Ovary (tissue), 9 donors: ENCODE measurements around the gene RABAC1. TPM values are rescaled to one million over a fixed set of nuclear protein-coding genes. Genes with fewer than 3 reads are reported as not detected.

Source experiments
- DNase-seq, 5 donors: peaks; one replicate each; pipeline ENCODE4 v3.0.0-alpha.2; 2019 to 2020
- H3K27ac ChIP-seq, 2 donors: fragments of 200-600 bp; one replicate each; pipeline versions ENCODE4 v1.5.1 to v1.8.0; 2019 to 2022
- H3K27me3 ChIP-seq: fragments of 200-600 bp; one replicate; pipeline ENCODE4 v1.8.0; 2022
- H3K36me3 ChIP-seq: fragments of 200-600 bp; sonication (generic); one replicate; pipeline ENCODE4 v1.5.1; 2019
- H3K4me1 ChIP-seq: one replicate; pipeline ENCODE4 v1.8.1; 2013; ENCODE audit warnings: mild to moderate bottlenecking, moderate library complexity; ENCODE audit not compliant: insufficient read depth
- H3K4me3 ChIP-seq: fragments of 200-600 bp; sonication (generic); one replicate; pipeline ENCODE4 v1.5.1; 2017
- H3K9me3 ChIP-seq, 2 donors: fragments of 200-600 bp in 1 of 2; sonication (generic) in 1 of 2; one replicate each; pipeline versions ENCODE4 v1.5.1 to v1.8.1; 2013 to 2019; ENCODE audit warnings: mild to moderate bottlenecking in 1 of 2, moderate library complexity in 1 of 2
- EP300 ChIP-seq: sonication (generic); formaldehyde crosslinking; IDR thresholded peaks from one replicate; pipeline ENCODE4 v1.6.1; 2017; ENCODE audit warnings: antibody characterized with exemption
- POLR2A ChIP-seq: fragments of 450-650 bp; IDR thresholded peaks from one replicate; pipeline ENCODE4 v1.6.1; 2017; ENCODE audit warnings: antibody characterized with exemption, mild to moderate bottlenecking, moderate library complexity
- whole genome bisulfite sequencing, 3 donors: extraction: QIAGEN DNeasy Blood & Tissue Kit in 1 of 3; methylation state at CpG; one replicate each; pipeline versions ENCODE4 v1.1.5 to v1.1.7; 2013 to 2017; 5-methylcytosine and 5-hydroxymethylcytosine counted together
- intact Hi-C, 4 donors: fragments of 100-400 bp; cut with DNase I; formaldehyde crosslinking; loops; one replicate each; pipeline versions ENCODE4 v1.11.0 to v1.15.1; 2022 to 2023
- polyA plus RNA-seq, 2 donors: library from polyadenylated mRNA; stranded (reverse); fragments of 200-250 nt in 1 of 2; fragments of 350-450 nt in 1 of 2; fragmentation: Illumina TruSeq in 1 of 2; extraction: RNeasy Lipid Tissue Mini Kit (QIAGEN cat#74804) in 1 of 2; gene quantifications; one replicate each; pipeline ENCODE4 v1.2.3, GENCODE V29; 2013 to 2014
- total RNA-seq, 7 donors: library from RNA; depleted of rRNA in 2 of 7; stranded (reverse); fragments of >200 nt in 2 of 7; fragmentation: NEBNext Ultra II Directional in 3 of 7; extraction: Animal tissue kit (Norgen Biotek cat#: 25700) in 3 of 7; gene quantifications; one replicate each; pipeline versions ENCODE4 v1.1.0 to v1.2.4, GENCODE V29; 2016 to 2023
- TF ChIP-seq, protein P1 (sequence below), 3 donors: fragments of 450-650 bp in 2 of 3; fragments of 200-600 bp in 1 of 3; IDR thresholded peaks; one replicate each; pipeline versions ENCODE4 v1.5.1 to v1.8.0; 2016 to 2022; ENCODE audit warnings: antibody characterized with exemption in 3 of 3, mild to moderate bottlenecking in 1 of 3
- donor health status: DM: no; HTN: no; CAD: no; lungs with moderate emphysema.
- donor health status: DM: no; HTN: no; CAD: no.
- donor health status: Bipolar disorder and iron deficiency.
- donor health status: DM: yes; HTN: yes; CAD: no.
- donor health status: DM: no; HTN: no; CAD: no.
- donor health status: DM: yes; HTN: yes; CAD: no.

RABAC1 gene
- total and polyA plus RNA-seq, 9 donors = 21.2 to 224 (median 147) TPM

DNA sequence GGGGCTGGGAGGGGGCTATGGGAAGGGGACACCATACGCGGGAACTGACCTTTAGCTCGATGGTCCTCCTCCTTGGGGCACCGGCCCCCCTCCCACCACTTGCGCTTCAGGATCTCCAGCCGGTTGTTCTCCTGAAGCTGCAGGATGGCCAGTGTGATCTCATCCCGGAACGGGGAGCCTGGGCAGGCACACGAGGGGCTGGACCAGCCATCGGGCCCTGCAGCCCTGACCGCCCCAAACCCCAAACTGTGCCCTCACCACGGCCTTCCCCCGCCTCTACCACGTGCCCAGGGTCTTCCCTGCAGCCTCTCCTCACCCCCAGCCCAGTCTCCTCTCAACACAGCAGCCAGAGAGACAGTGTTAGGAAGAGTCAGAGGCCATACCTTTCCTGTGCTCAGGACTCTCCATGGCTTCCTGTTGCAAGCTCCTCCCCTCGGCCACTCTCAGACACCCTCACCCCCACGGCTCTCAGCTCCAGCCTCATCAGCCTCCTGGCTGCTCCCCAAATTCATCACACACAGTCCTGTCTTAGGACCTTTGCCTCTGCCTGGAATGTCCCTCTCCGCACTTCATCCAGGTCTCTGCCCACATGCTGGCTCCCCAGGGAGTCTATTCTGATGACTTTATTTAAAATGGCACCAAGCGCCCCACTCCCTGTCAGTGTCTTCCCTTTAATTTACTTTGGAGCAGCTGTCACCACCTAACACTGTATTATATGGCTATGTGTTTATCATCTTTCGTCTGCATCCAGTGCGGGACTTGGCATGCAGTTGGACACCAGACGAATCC is 44.6 kb upstream of the RABAC1 start:
- Histone ChIP-seq H3K27ac (no peak overlapping the region), H3K9me3 (no peaks in the 10 kb centered on the region), H3K27me3 (no peaks in the 10 kb centered on the region), H3K4me3 (no peak overlapping the region), H3K36me3 (no peaks in the 10 kb centered on the region), H3K4me1 (no peaks in the 10 kb centered on the region)
- intact Hi-C loops = no loop called here
- 74 to 79% (median 75%) methylated on average over 21 of the region's 21 CpGs for WGBS, 3 donors
- no peak for DNase-seq
- TF ChIP-seq EP300 (no peak), POLR2A (no peak)
- TF ChIP-seq, protein P1, sequence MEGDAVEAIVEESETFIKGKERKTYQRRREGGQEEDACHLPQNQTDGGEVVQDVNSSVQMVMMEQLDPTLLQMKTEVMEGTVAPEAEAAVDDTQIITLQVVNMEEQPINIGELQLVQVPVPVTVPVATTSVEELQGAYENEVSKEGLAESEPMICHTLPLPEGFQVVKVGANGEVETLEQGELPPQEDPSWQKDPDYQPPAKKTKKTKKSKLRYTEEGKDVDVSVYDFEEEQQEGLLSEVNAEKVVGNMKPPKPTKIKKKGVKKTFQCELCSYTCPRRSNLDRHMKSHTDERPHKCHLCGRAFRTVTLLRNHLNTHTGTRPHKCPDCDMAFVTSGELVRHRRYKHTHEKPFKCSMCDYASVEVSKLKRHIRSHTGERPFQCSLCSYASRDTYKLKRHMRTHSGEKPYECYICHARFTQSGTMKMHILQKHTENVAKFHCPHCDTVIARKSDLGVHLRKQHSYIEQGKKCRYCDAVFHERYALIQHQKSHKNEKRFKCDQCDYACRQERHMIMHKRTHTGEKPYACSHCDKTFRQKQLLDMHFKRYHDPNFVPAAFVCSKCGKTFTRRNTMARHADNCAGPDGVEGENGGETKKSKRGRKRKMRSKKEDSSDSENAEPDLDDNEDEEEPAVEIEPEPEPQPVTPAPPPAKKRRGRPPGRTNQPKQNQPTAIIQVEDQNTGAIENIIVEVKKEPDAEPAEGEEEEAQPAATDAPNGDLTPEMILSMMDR (IDR thresholded peaks at IDR 0.05) = no peak

DNA sequence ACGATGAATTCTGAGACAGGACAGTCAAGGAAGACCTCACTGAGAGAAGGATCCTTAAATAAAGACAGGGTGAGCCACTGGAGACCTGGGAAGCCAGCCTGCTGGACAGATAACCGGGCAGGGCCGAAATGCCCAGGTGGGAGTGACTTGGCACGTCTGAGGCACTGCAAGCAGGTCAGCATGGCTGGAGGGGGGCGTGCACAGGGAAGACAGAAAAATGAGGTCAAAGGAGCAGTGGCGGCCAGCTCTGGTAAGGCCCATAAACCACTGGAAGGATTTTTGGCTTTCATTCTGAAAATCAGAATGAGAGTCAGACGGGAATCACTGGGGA is 40.7 kb upstream of the RABAC1 start:
- TF ChIP-seq, protein P1 (IDR thresholded peaks at IDR 0.05) = no peak
- no peak for TF ChIP-seq POLR2A
- TF ChIP-seq EP300 = no peak
- H3K9me3 ChIP-seq = no peaks in the 10 kb centered on the region
- no peak for DNase-seq
- no peaks in the 10 kb centered on the region for H3K4me1 ChIP-seq
- intact Hi-C loops = no loop called here
- no peak overlapping the region for H3K27ac ChIP-seq
- H3K27me3 ChIP-seq = no peaks in the 10 kb centered on the region
- WGBS, 3 donors = 49 to 68% (median 59%) methylated on average over 7 of the region's 7 CpGs
- no peaks in the 10 kb centered on the region for H3K36me3 ChIP-seq
- no peak overlapping the region for H3K4me3 ChIP-seq

DNA sequence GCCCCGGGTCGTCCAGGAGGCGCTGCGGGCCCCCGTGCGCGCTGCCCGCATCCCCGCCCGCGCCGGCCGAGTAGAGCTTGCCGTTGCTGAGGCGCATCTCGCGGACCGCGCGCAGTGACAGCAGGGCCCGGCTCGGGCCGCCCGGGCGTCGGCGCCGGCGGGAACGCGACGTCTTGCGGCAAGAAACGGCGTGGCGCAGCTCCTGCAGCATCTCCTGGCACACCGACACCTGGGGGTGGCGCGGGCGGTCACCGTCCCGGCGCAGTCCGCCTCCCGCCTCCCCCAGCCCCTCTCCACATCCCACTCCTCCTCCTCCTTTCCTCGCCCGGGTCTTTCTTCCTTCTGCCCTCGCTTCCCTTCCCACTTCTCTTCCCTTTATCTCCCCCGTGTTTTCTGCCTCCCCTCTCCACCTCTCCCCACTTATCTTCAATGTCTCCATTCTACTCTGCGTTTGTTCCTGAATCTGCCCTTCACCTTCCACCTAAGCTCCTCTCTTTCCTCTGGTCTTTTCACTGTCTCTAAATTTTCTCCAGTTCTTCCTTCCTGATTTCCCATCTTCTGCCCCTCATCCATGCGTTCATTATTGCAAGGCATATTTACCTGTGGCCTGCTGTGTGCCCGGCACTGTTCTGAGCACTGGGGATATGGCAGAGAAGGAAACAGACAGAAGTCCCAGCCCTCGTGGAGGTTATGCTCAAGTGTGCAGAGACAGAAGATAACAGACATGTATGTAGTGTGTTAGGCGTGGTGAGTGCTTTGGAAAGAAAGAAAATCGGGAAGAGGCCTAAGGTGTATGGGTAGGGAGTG is 40.2 kb upstream of the RABAC1 start:
- DNase-seq = no peak
- no peaks in the 10 kb centered on the region for H3K36me3 ChIP-seq
- H3K4me1 ChIP-seq = no peaks in the 10 kb centered on the region
- WGBS, 3 donors = 6 to 9% (median 9%) methylated on average over 40 to 55 of the region's 55 CpGs
- intact Hi-C loops = no loop called here
- no peaks in the 10 kb centered on the region for H3K27me3 ChIP-seq
- H3K4me3 ChIP-seq = no peak overlapping the region
- TF ChIP-seq, protein P1 (IDR thresholded peaks at IDR 0.05) = no peak
- TF ChIP-seq POLR2A = no peak
- no peak for TF ChIP-seq EP300
- no peaks in the 10 kb centered on the region for H3K9me3 ChIP-seq
- H3K27ac ChIP-seq = no peak overlapping the region

DNA sequence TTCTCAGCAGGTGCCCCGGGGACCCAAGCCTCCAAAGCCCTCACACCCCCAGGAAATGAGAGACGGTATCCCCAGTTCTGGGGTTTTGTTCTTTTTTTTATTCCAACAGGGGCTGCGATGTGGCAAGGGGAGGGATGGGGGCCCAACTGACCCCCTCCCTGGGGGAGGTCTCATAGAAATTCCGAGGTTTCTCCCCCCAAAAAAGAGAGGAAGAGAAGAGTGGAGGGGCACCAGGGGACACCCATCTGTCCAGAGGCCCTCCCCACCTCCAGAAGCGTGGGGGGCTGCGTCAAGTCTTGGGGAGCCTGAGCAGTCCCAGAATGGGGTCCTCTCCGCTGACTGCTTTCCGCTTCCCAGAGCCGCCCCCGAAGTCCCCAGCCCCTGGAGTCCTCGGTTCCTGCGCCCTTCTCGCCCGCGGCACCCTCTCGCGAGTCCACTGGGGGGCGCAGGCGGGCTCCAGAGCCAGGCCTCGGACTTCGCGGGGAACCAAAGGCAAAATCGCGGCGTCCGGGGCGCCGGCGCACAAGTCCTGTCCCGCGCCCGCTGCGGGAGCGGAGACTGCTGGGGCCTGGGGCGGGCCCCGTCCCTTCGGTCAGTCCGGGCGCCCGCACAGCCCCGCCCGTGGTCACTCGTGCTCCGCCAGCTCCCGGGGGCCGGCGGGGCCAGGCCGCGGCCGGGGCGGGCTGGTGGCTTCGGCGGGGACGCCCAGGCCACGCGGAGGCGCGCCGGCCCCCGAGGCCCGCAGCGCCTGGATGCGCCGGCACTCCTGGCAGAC is 39.3 kb upstream of the RABAC1 start:
- WGBS, 3 donors = 1 to 6% (median 2%) methylated on average over 19 to 64 of the region's 64 CpGs
- TF ChIP-seq EP300 (no peak), POLR2A (no peak)
- TF ChIP-seq, protein P1 (IDR thresholded peaks at IDR 0.05) = no peak
- Histone ChIP-seq H3K27me3 (no peaks in the 10 kb centered on the region), H3K4me1 (no peaks in the 10 kb centered on the region), H3K27ac (no peak overlapping the region), H3K4me3 (no peak overlapping the region), H3K36me3 (no peaks in the 10 kb centered on the region), H3K9me3 (no peaks in the 10 kb centered on the region)
- intact Hi-C loops = no loop called here
- no peak for DNase-seq
